SK-N-SH treated with all-trans-retinoic acid at 6 μM for 48 hours (cell line): ENCODE results near the gene LCMT1.
"Not testable (repeated sequence)": the region's sequence is repeated elsewhere in the genome, so short reads cannot be mapped to it uniquely, and the experiment has no call there.

Experiments
- ATAC-seq: fragments of 200-7000 bp; cut with Tn5 transposase; 3 replicates; pipeline ENCODE4 v1.9.1; 2020; ENCODE audit warnings: mild to moderate bottlenecking, moderate library complexity
- ARNTL ChIP-seq: fragments of 450-650 bp; formaldehyde crosslinking; IDR thresholded peaks from 2 replicates; pipeline ENCODE4 v1.5.0; 2020; ENCODE audit warnings: low read depth, mild to moderate bottlenecking, moderate library complexity, borderline replicate concordance
- BACH2 ChIP-seq: fragments of 250-450 bp; sonication (Bioruptor Pico); IDR thresholded peaks from 2 replicates; pipeline ENCODE4 v1.9.0; 2021; ENCODE audit warnings: mild to moderate bottlenecking, borderline replicate concordance
- CREB5 ChIP-seq: fragments of 250-450 bp; sonication (Bioruptor Pico); IDR thresholded peaks from 2 replicates; pipeline ENCODE4 v1.5.1; 2020; ENCODE audit warnings: low read depth, mild to moderate bottlenecking, moderate library complexity
- CSDC2 ChIP-seq: fragments of 250-450 bp; sonication (Bioruptor Pico); IDR thresholded peaks from 2 replicates; pipeline ENCODE4 v1.5.0; 2020; ENCODE audit warnings: mild to moderate bottlenecking, moderate library complexity
- CSRNP3 ChIP-seq: fragments of 250-450 bp; sonication (Bioruptor Pico); IDR thresholded peaks from 2 replicates; pipeline ENCODE4 v1.5.1; 2021; ENCODE audit warnings: mild to moderate bottlenecking, moderate library complexity
- ESRRG ChIP-seq: fragments of 250-450 bp; sonication (Bioruptor Pico); IDR thresholded peaks from 2 replicates; pipeline ENCODE4 v1.6.1; 2021; ENCODE audit warnings: mild to moderate bottlenecking
- GLIS3 ChIP-seq: fragments of 250-450 bp; sonication (Bioruptor Pico); IDR thresholded peaks from 2 replicates; pipeline ENCODE4 v1.5.0; 2020; ENCODE audit warnings: mild to moderate bottlenecking, moderate library complexity
- ISL1 ChIP-seq: fragments of 250-450 bp; sonication (Bioruptor Pico); IDR thresholded peaks from 2 replicates; pipeline ENCODE4 v2.1.2; 2022; ENCODE audit warnings: mild to moderate bottlenecking, moderate library complexity
- OSR1 ChIP-seq: fragments of 250-450 bp; sonication (Bioruptor Pico); IDR thresholded peaks from 2 replicates; pipeline ENCODE4 v1.8.0; 2022; ENCODE audit warnings: moderate library complexity, mild to moderate bottlenecking, inconsistent platforms
- PATZ1 ChIP-seq: fragments of 250-450 bp; sonication (Bioruptor Pico); IDR thresholded peaks from 2 replicates; pipeline ENCODE4 v1.8.0; 2020; ENCODE audit warnings: mild to moderate bottlenecking, moderate library complexity, borderline replicate concordance
- POU6F1 ChIP-seq: fragments of 250-450 bp; sonication (Bioruptor Pico); IDR thresholded peaks from 2 replicates; pipeline ENCODE4 v1.8.0; 2021; ENCODE audit warnings: low read depth, mild to moderate bottlenecking, moderate library complexity, borderline replicate concordance
- PPARA ChIP-seq: fragments of 250-450 bp; sonication (Bioruptor Pico); IDR thresholded peaks from 2 replicates; pipeline ENCODE4 v1.5.0; 2020; ENCODE audit warnings: mild to moderate bottlenecking, borderline replicate concordance
- RARB ChIP-seq: fragments of 250-450 bp; sonication (Bioruptor Pico); IDR thresholded peaks from 2 replicates; pipeline ENCODE4 v1.8.0; 2021; ENCODE audit warnings: mild to moderate bottlenecking, moderate library complexity
- SNAI2 ChIP-seq: fragments of 250-450 bp; sonication (Bioruptor Pico); IDR thresholded peaks from 2 replicates; pipeline ENCODE4 v1.5.0; 2020; ENCODE audit warnings: mild to moderate bottlenecking, moderate library complexity
- TCF4 ChIP-seq: fragments of 250-450 bp; sonication (Bioruptor Pico); IDR thresholded peaks from 2 replicates; pipeline ENCODE4 v1.8.0; 2021; ENCODE audit warnings: mild to moderate bottlenecking, moderate library complexity, borderline replicate concordance
- TOX ChIP-seq: fragments of 250-450 bp; sonication (Bioruptor Pico); IDR thresholded peaks from 2 replicates; pipeline ENCODE4 v1.8.0; 2021; ENCODE audit warnings: mild to moderate bottlenecking, moderate library complexity, borderline replicate concordance
- TSHZ2 ChIP-seq: fragments of 250-450 bp; sonication (Bioruptor Pico); IDR thresholded peaks from 2 replicates; pipeline ENCODE4 v1.5.0; 2020; ENCODE audit warnings: mild to moderate bottlenecking, moderate library complexity
- ZC3H10 ChIP-seq: fragments of 250-450 bp; sonication (Bioruptor Pico); IDR thresholded peaks from 2 replicates; pipeline ENCODE4 v1.5.1; 2021; ENCODE audit warnings: mild to moderate bottlenecking, moderate library complexity
- ZFP3 ChIP-seq: fragments of 250-450 bp; sonication (Bioruptor Pico); IDR thresholded peaks from 2 replicates; pipeline ENCODE4 v1.5.0; 2020; ENCODE audit warnings: mild to moderate bottlenecking, moderate library complexity
- ZFP30 ChIP-seq: fragments of 450-650 bp; formaldehyde crosslinking; IDR thresholded peaks from 2 replicates; pipeline ENCODE4 v1.5.0; 2022; ENCODE audit warnings: mild to moderate bottlenecking, moderate library complexity
- ZNF565 ChIP-seq: fragments of 450-650 bp; formaldehyde crosslinking; conservative IDR thresholded peaks from 2 replicates; pipeline ENCODE4 v1.5.0; 2020; ENCODE audit warnings: low read depth, mild to moderate bottlenecking, moderate library complexity
- ZNF70 ChIP-seq: fragments of 450-650 bp; formaldehyde crosslinking; IDR thresholded peaks from 2 replicates; pipeline ENCODE4 v1.5.0; 2020; ENCODE audit warnings: mild to moderate bottlenecking, moderate library complexity
- ZNF8 ChIP-seq: fragments of 450-650 bp; formaldehyde crosslinking; IDR thresholded peaks from 2 replicates; pipeline ENCODE4 v1.5.0; 2020; ENCODE audit warnings: mild to moderate bottlenecking, moderate library complexity

The LCMT1 gene

GRCh38 chr16:25111403-25112166 lies at the start of gene LCMT1:
LCMT1 (plus strand) TSS chr16:25111742; CDS start chr16:25111884, 142 bp downstream.
- TF ChIP-seq CSDC2 (CRISPR knock-in tag) (no peak), SNAI2 (no peak), ZC3H10 (CRISPR knock-in tag) (no peak), POU6F1 (CRISPR knock-in tag) (no peak), ARNTL (CRISPR knock-in tag) (no peak), BACH2 (no peak), GLIS3 (CRISPR knock-in tag) (no peak), CSRNP3 (CRISPR knock-in tag) (no peak), PATZ1 (CRISPR knock-in tag) (no peak), ZFP30 (CRISPR knock-in tag) (no peak), ISL1 (no peak), PPARA (CRISPR knock-in tag) (no peak), ZNF8 (CRISPR knock-in tag) (no peak), TCF4 (CRISPR knock-in tag) (no peak), TOX (CRISPR knock-in tag) (no peak)
- peak; percentile 87 for ATAC-seq

- no peak for ATAC-seq
- no peak for TF ChIP-seq GLIS3 (CRISPR knock-in tag)
- TF ChIP-seq PPARA (CRISPR knock-in tag) = no peak
- no peak for TF ChIP-seq BACH2
- TF ChIP-seq SNAI2 = no peak
- TF ChIP-seq PATZ1 (CRISPR knock-in tag) = no peak
- TF ChIP-seq TSHZ2 (CRISPR knock-in tag) = no peak
- no peak for TF ChIP-seq ZNF8 (CRISPR knock-in tag)
- no peak for TF ChIP-seq ZFP30 (CRISPR knock-in tag)
- no peak for TF ChIP-seq RARB (CRISPR knock-in tag)
- no peak for TF ChIP-seq ZC3H10 (CRISPR knock-in tag)
Observed at GRCh38 chr16:25063102-25063501, 48.4 kb upstream of the LCMT1 start.

GRCh38 chr16:25063865-25064264 lies 47.7 kb upstream of the LCMT1 start:
- no peak for ATAC-seq
- no peak for TF ChIP-seq POU6F1 (CRISPR knock-in tag)
- no peak for TF ChIP-seq ESRRG
- TF ChIP-seq CSDC2 (CRISPR knock-in tag) = no peak
- no peak for TF ChIP-seq GLIS3 (CRISPR knock-in tag)
- TF ChIP-seq ZNF565 = no peak
- no peak for TF ChIP-seq ZFP3 (CRISPR knock-in tag)
- no peak for TF ChIP-seq CREB5 (CRISPR knock-in tag)
- no peak for TF ChIP-seq ZNF70 (CRISPR knock-in tag)
- TF ChIP-seq PPARA (CRISPR knock-in tag) = no peak
- no peak for TF ChIP-seq OSR1 (CRISPR knock-in tag)
- TF ChIP-seq BACH2 = no peak
- no peak for TF ChIP-seq RARB (CRISPR knock-in tag)
- TF ChIP-seq, all 23 proteins: peak for 0

- ATAC-seq = not testable (repeated sequence)
Observed at GRCh38 chr16:25064281-25064680, 47.3 kb upstream of the LCMT1 start.
